ENCODE measurements around the gene ACY1.

GRCh38 chr3:51997172-51997571, 13.8 kb downstream of the ACY1 start:
- TF ChIP-seq JUN (IDR thresholded peaks at IDR 0.05; ENCODE audit: borderline replicate concordance, insufficient read depth, insufficient read length, low read depth) (no peak), CTCF (IDR thresholded peaks at IDR 0.05; ENCODE audit: extremely low read depth in 1 of 2, insufficient read depth in 1 of 2, low read depth in 1 of 2, low read length in 2 of 2) (no peak), EZH2 (IDR thresholded peaks at IDR 0.05; ENCODE audit: borderline replicate concordance, low read depth, low read length, severe bottlenecking) (no peak), POLR2A (IDR thresholded peaks at IDR 0.05; ENCODE audit: low read depth, low read length) (no peak), FOS (IDR thresholded peaks at IDR 0.05; ENCODE audit: borderline replicate concordance, insufficient read depth, low read length) (no peak)

All from endothelial cell of umbilical vein (primary cell).